H1 (cell line): ENCODE measurements around the gene SASH3. TPM values are rescaled to one million over a fixed set of nuclear protein-coding genes. Genes with fewer than 3 reads are reported as not detected.

Experiments
- BACH1 ChIP-seq: IDR thresholded peaks from 2 replicates; pipeline ENCODE4 v1.6.1; 2012; ENCODE audit warnings: low read length, improper control_type of control experiment
- CREB1 ChIP-seq: IDR thresholded peaks from 2 replicates; pipeline ENCODE4 v1.6.1; 2012; ENCODE audit warnings: inconsistent platforms
- GABPA ChIP-seq: IDR thresholded peaks from 2 replicates; pipeline ENCODE4 v1.6.1; 2011; ENCODE audit warnings: mild to moderate bottlenecking, low read length, moderate library complexity, borderline replicate concordance; ENCODE audit not compliant: insufficient read depth
- HDAC6 ChIP-seq: IDR thresholded peaks from one replicate; pipeline ENCODE4 v1.7.1; 2012; ENCODE audit warnings: low read depth, mild to moderate bottlenecking, inconsistent platforms, low read length, moderate library complexity
- JUND ChIP-seq: IDR thresholded peaks from 2 replicates; pipeline ENCODE4 v1.6.1; 2011; ENCODE audit warnings: mild to moderate bottlenecking, improper control_type of control experiment, low read length
- RBBP5 ChIP-seq: IDR thresholded peaks from 2 replicates; pipeline ENCODE4 v1.7.1; 2012; ENCODE audit warnings: low read depth, mild to moderate bottlenecking, inconsistent platforms, low read length, moderate library complexity, borderline replicate concordance
- SIRT6 ChIP-seq: IDR thresholded peaks from one replicate; pipeline ENCODE4 v1.7.1; 2012; ENCODE audit warnings: low read length, inconsistent platforms
- polyA plus RNA-seq, 7 experiments: library from polyadenylated mRNA; depleted of rRNA in 3 of 7; stranded (reverse) in 5 of 7; unstranded in 2 of 7; fragments of >200 nt in 5 of 7; fragments of 200-250 nt in 2 of 7; gene quantifications; 1 replicate in 5 of 7; 2 replicates in 1 of 7; 4 replicates in 1 of 7; pipeline versions ENCODE4 v1.2.1 to v1.2.3, GENCODE V29; 2011 to 2013; ENCODE audit warnings: missing spikeins in 2 of 7, mixed read lengths in 2 of 7
- total RNA-seq: library from RNA; stranded (reverse); fragmentation: NEBNext Ultra II Directional; extraction: Animal tissue kit (Norgen Biotek cat#: 25700); gene quantifications from 2 replicates; pipeline ENCODE4 v1.2.1, GENCODE V29; 2021
- TF ChIP-seq, protein P1 (sequence below): fragments of 300-600 bp; sonication (generic); IDR thresholded peaks from 2 replicates; pipeline ENCODE4 v1.7.1; 2012; ENCODE audit warnings: low read length, moderate library complexity, mild to moderate bottlenecking, inconsistent platforms; ENCODE audit not compliant: insufficient replicate concordance
- TF ChIP-seq, protein P2 (sequence below): IDR thresholded peaks from 2 replicates; pipeline ENCODE4 v1.6.1; 2011; ENCODE audit warnings: low read length, improper control_type of control experiment

Gene SASH3
- total and polyA plus RNA-seq, 2 of the 8 experiments (the other 6 are each of a cell fraction or from before 2014, with no cell fraction given) = not detected

DNA sequence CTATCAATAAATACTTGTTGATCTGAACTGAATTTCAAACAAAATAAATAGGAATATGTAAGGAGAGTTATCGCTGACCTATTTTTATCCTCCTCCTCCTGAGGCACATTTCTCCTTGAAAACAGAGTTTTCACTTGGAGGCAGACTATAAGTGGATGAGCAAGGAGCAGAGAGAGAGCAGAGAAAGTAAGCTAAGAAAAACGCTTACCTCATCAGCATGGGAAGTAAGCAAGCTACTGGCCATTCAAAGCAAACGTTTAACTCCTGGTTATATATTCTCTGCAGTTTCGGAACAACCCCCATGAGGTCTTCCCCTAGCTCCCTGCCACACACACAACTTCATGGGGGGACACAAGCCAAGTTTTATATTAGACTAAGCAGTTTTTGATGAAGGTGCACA lies 50.7 kb downstream of the SASH3 start (continued):
- TF ChIP-seq RBBP5 (no peak), GABPA (no peak), HDAC6 (no peak), CREB1 (no peak), SIRT6 (no peak), BACH1 (no peak), JUND (no peak)
- TF ChIP-seq, protein P1, sequence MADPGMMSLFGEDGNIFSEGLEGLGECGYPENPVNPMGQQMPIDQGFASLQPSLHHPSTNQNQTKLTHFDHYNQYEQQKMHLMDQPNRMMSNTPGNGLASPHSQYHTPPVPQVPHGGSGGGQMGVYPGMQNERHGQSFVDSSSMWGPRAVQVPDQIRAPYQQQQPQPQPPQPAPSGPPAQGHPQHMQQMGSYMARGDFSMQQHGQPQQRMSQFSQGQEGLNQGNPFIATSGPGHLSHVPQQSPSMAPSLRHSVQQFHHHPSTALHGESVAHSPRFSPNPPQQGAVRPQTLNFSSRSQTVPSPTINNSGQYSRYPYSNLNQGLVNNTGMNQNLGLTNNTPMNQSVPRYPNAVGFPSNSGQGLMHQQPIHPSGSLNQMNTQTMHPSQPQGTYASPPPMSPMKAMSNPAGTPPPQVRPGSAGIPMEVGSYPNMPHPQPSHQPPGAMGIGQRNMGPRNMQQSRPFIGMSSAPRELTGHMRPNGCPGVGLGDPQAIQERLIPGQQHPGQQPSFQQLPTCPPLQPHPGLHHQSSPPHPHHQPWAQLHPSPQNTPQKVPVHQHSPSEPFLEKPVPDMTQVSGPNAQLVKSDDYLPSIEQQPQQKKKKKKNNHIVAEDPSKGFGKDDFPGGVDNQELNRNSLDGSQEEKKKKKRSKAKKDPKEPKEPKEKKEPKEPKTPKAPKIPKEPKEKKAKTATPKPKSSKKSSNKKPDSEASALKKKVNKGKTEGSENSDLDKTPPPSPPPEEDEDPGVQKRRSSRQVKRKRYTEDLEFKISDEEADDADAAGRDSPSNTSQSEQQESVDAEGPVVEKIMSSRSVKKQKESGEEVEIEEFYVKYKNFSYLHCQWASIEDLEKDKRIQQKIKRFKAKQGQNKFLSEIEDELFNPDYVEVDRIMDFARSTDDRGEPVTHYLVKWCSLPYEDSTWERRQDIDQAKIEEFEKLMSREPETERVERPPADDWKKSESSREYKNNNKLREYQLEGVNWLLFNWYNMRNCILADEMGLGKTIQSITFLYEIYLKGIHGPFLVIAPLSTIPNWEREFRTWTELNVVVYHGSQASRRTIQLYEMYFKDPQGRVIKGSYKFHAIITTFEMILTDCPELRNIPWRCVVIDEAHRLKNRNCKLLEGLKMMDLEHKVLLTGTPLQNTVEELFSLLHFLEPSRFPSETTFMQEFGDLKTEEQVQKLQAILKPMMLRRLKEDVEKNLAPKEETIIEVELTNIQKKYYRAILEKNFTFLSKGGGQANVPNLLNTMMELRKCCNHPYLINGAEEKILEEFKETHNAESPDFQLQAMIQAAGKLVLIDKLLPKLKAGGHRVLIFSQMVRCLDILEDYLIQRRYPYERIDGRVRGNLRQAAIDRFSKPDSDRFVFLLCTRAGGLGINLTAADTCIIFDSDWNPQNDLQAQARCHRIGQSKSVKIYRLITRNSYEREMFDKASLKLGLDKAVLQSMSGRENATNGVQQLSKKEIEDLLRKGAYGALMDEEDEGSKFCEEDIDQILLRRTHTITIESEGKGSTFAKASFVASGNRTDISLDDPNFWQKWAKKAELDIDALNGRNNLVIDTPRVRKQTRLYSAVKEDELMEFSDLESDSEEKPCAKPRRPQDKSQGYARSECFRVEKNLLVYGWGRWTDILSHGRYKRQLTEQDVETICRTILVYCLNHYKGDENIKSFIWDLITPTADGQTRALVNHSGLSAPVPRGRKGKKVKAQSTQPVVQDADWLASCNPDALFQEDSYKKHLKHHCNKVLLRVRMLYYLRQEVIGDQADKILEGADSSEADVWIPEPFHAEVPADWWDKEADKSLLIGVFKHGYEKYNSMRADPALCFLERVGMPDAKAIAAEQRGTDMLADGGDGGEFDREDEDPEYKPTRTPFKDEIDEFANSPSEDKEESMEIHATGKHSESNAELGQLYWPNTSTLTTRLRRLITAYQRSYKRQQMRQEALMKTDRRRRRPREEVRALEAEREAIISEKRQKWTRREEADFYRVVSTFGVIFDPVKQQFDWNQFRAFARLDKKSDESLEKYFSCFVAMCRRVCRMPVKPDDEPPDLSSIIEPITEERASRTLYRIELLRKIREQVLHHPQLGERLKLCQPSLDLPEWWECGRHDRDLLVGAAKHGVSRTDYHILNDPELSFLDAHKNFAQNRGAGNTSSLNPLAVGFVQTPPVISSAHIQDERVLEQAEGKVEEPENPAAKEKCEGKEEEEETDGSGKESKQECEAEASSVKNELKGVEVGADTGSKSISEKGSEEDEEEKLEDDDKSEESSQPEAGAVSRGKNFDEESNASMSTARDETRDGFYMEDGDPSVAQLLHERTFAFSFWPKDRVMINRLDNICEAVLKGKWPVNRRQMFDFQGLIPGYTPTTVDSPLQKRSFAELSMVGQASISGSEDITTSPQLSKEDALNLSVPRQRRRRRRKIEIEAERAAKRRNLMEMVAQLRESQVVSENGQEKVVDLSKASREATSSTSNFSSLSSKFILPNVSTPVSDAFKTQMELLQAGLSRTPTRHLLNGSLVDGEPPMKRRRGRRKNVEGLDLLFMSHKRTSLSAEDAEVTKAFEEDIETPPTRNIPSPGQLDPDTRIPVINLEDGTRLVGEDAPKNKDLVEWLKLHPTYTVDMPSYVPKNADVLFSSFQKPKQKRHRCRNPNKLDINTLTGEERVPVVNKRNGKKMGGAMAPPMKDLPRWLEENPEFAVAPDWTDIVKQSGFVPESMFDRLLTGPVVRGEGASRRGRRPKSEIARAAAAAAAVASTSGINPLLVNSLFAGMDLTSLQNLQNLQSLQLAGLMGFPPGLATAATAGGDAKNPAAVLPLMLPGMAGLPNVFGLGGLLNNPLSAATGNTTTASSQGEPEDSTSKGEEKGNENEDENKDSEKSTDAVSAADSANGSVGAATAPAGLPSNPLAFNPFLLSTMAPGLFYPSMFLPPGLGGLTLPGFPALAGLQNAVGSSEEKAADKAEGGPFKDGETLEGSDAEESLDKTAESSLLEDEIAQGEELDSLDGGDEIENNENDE = no peak
- TF ChIP-seq, protein P2, sequence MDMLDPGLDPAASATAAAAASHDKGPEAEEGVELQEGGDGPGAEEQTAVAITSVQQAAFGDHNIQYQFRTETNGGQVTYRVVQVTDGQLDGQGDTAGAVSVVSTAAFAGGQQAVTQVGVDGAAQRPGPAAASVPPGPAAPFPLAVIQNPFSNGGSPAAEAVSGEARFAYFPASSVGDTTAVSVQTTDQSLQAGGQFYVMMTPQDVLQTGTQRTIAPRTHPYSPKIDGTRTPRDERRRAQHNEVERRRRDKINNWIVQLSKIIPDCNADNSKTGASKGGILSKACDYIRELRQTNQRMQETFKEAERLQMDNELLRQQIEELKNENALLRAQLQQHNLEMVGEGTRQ = no peak
